Measurements from ENCODE around the gene RPAP2. TPM values are rescaled to one million over a fixed set of nuclear protein-coding genes. Genes with fewer than 3 reads are reported as not detected.
"Not testable (repeated sequence)": the region's sequence is repeated elsewhere in the genome, so short reads cannot be mapped to it uniquely, and the experiment has no call there.

Gene RPAP2
- total RNA-seq, 2 experiments from 2014 or later, result 32.7 to 37.5 TPM

- no peak overlapping the region for H3K4me3 Mint-ChIP-seq
- POLR2A ChIA-PET, result interaction anchor here (0.6 kb wide), 1 partner anchor 478 kb away, joined by 4 read pairs; no protein-coding TSS in a partner anchor
- H3K36me3 Mint-ChIP-seq, result peaks cover 1% of the 10 kb centered on the region
- no peak overlapping the region for H3K27ac Mint-ChIP-seq
- no peaks in the 10 kb centered on the region for H3K27me3 Mint-ChIP-seq
- no peaks in the 10 kb centered on the region for H3K9me3 Mint-ChIP-seq
- DNase-seq (no peak), ATAC-seq (ENCODE audit: low read depth) (no peak)
- H3K4me1 Mint-ChIP-seq, result peaks cover 2% of the 10 kb centered on the region
Observed at GRCh38 chr1:92419642-92420041, 120.8 kb downstream of the RPAP2 start.

- Mint-ChIP-seq H3K36me3 (no peaks in the 10 kb centered on the region), H3K4me3 (no peak overlapping the region), H3K27ac (no peak overlapping the region), H3K4me1 (peaks cover 2% of the 10 kb centered on the region), H3K9me3 (peaks cover 2% of the 10 kb centered on the region), H3K27me3 (no peaks in the 10 kb centered on the region)
- POLR2A ChIA-PET, result no interaction called here
- no peak for DNase-seq
- ATAC-seq (ENCODE audit: low read depth), result no peak
Observed at GRCh38 chr1:92424381-92424780, 125.5 kb downstream of the RPAP2 start.

GRCh38 chr1:92425617-92426016, 126.8 kb downstream of the RPAP2 start:
- POLR2A ChIA-PET, result no interaction called here
- no peak overlapping the region for H3K27ac Mint-ChIP-seq
- H3K36me3 Mint-ChIP-seq, result no peaks in the 10 kb centered on the region
- H3K27me3 Mint-ChIP-seq, result no peaks in the 10 kb centered on the region
- DNase-seq, result no peak
- no peak overlapping the region for H3K4me3 Mint-ChIP-seq
- H3K9me3 Mint-ChIP-seq, result peaks cover 2% of the 10 kb centered on the region
- no peak for ATAC-seq (ENCODE audit: low read depth)
- peaks cover 2% of the 10 kb centered on the region for H3K4me1 Mint-ChIP-seq

GRCh38 chr1:92430030-92430429, 131.2 kb downstream of the RPAP2 start:
- H3K4me3 Mint-ChIP-seq, result no peak overlapping the region
- no peaks in the 10 kb centered on the region for H3K4me1 Mint-ChIP-seq
- POLR2A ChIA-PET, result no interaction called here
- peaks cover 9% of the 10 kb centered on the region for H3K9me3 Mint-ChIP-seq
- no peaks in the 10 kb centered on the region for H3K27me3 Mint-ChIP-seq
- no peak overlapping the region for H3K27ac Mint-ChIP-seq
- peaks cover 3% of the 10 kb centered on the region for H3K36me3 Mint-ChIP-seq
- DNase-seq (no peak), ATAC-seq (ENCODE audit: low read depth) (no peak)

GRCh38 chr1:92434572-92434971, 135.7 kb downstream of the RPAP2 start:
- H3K4me1 Mint-ChIP-seq; H3K36me3 Mint-ChIP-seq; H3K9me3 Mint-ChIP-seq; DNase-seq; H3K27me3 Mint-ChIP-seq; H3K4me3 Mint-ChIP-seq; H3K27ac Mint-ChIP-seq; ATAC-seq (ENCODE audit: low read depth): not testable (repeated sequence)
- POLR2A ChIA-PET, result interaction anchor here (0.6 kb wide), 1 partner anchor 52 kb away, joined by 3 read pairs; no protein-coding TSS in a partner anchor

- peak overlapping the region; percentile 39 for H3K27ac Mint-ChIP-seq
- no peak for DNase-seq
- peaks cover 13% of the 10 kb centered on the region for H3K4me1 Mint-ChIP-seq
- H3K9me3 Mint-ChIP-seq, result peaks cover 1% of the 10 kb centered on the region
- no peak overlapping the region for H3K4me3 Mint-ChIP-seq
- no peaks in the 10 kb centered on the region for H3K36me3 Mint-ChIP-seq
- peak; percentile 39 for ATAC-seq (ENCODE audit: low read depth)
- POLR2A ChIA-PET, result no interaction called here
- H3K27me3 Mint-ChIP-seq, result no peaks in the 10 kb centered on the region
Observed at GRCh38 chr1:92439291-92439690, 140.4 kb downstream of the RPAP2 start.

GRCh38 chr1:92441316-92441696, 142.4 kb downstream of the RPAP2 start:
- no peak overlapping the region for H3K27ac Mint-ChIP-seq
- POLR2A ChIA-PET, result no interaction called here
- H3K36me3 Mint-ChIP-seq, result no peaks in the 10 kb centered on the region
- ATAC-seq (ENCODE audit: low read depth) (no peak), DNase-seq (no peak)
- H3K4me1 Mint-ChIP-seq, result peaks cover 16% of the 10 kb centered on the region
- no peaks in the 10 kb centered on the region for H3K27me3 Mint-ChIP-seq
- H3K4me3 Mint-ChIP-seq, result no peak overlapping the region
- H3K9me3 Mint-ChIP-seq, result peaks cover 1% of the 10 kb centered on the region

GRCh38 chr1:92441697-92442342, 143.0 kb downstream of the RPAP2 start:
- Mint-ChIP-seq H3K27me3 (no peaks in the 10 kb centered on the region), H3K27ac (no peak overlapping the region), H3K36me3 (no peaks in the 10 kb centered on the region), H3K4me3 (no peak overlapping the region), H3K4me1 (peaks cover 16% of the 10 kb centered on the region), H3K9me3 (peaks cover 1% of the 10 kb centered on the region)
- POLR2A ChIA-PET, result no interaction called here
- ATAC-seq (ENCODE audit: low read depth), result no peak
- no peak for DNase-seq

GRCh38 chr1:92442351-92442750, 143.5 kb downstream of the RPAP2 start:
- no peak overlapping the region for H3K4me3 Mint-ChIP-seq
- H3K9me3 Mint-ChIP-seq, result no peaks in the 10 kb centered on the region
- H3K27me3 Mint-ChIP-seq, result peaks cover 2% of the 10 kb centered on the region
- H3K36me3 Mint-ChIP-seq, result no peaks in the 10 kb centered on the region
- peaks cover 17% of the 10 kb centered on the region for H3K4me1 Mint-ChIP-seq
- ATAC-seq (ENCODE audit: low read depth) (no peak), DNase-seq (no peak)
- H3K27ac Mint-ChIP-seq, result no peak overlapping the region
- POLR2A ChIA-PET, result no interaction called here

GRCh38 chr1:92443893-92444292, 145.0 kb downstream of the RPAP2 start:
- H3K4me3 Mint-ChIP-seq, result no peak overlapping the region
- H3K9me3 Mint-ChIP-seq, result no peaks in the 10 kb centered on the region
- H3K27ac Mint-ChIP-seq, result no peak overlapping the region
- DNase-seq, result no peak
- peak; percentile 36 for ATAC-seq (ENCODE audit: low read depth)
- POLR2A ChIA-PET, result interaction anchor here (0.6 kb wide), 1 partner anchor 123 kb away, joined by 3 read pairs; no protein-coding TSS in a partner anchor
- no peaks in the 10 kb centered on the region for H3K36me3 Mint-ChIP-seq
- peaks cover 18% of the 10 kb centered on the region for H3K4me1 Mint-ChIP-seq
- H3K27me3 Mint-ChIP-seq, result peaks cover 5% of the 10 kb centered on the region

GRCh38 chr1:92444351-92444750, 145.5 kb downstream of the RPAP2 start:
- Mint-ChIP-seq H3K27me3 (peaks cover 5% of the 10 kb centered on the region), H3K9me3 (no peaks in the 10 kb centered on the region), H3K4me3 (no peak overlapping the region), H3K36me3 (no peaks in the 10 kb centered on the region), H3K27ac (no peak overlapping the region), H3K4me1 (peaks cover 15% of the 10 kb centered on the region)
- no peak for ATAC-seq (ENCODE audit: low read depth)
- POLR2A ChIA-PET, result no interaction called here
- no peak for DNase-seq

GRCh38 chr1:92445865-92446264, 147.0 kb downstream of the RPAP2 start:
- H3K4me3 Mint-ChIP-seq, result no peak overlapping the region
- POLR2A ChIA-PET, result interaction anchor here (1.2 kb wide), 1 partner anchor 38 kb away, joined by 4 read pairs; no protein-coding TSS in a partner anchor
- H3K36me3 Mint-ChIP-seq, result no peaks in the 10 kb centered on the region
- no peak for ATAC-seq (ENCODE audit: low read depth)
- peaks cover 5% of the 10 kb centered on the region for H3K27me3 Mint-ChIP-seq
- H3K4me1 Mint-ChIP-seq, result peaks cover 10% of the 10 kb centered on the region
- peaks cover under 1% of the 10 kb centered on the region for H3K9me3 Mint-ChIP-seq
- no peak for DNase-seq
- no peak overlapping the region for H3K27ac Mint-ChIP-seq

GRCh38 chr1:92446546-92446945, 147.7 kb downstream of the RPAP2 start:
- Mint-ChIP-seq H3K4me1 (peaks cover 10% of the 10 kb centered on the region), H3K4me3 (no peak overlapping the region), H3K36me3 (no peaks in the 10 kb centered on the region), H3K9me3 (peaks cover 3% of the 10 kb centered on the region), H3K27ac (no peak overlapping the region), H3K27me3 (peaks cover 5% of the 10 kb centered on the region)
- POLR2A ChIA-PET, result no interaction called here
- ATAC-seq (ENCODE audit: low read depth) (no peak), DNase-seq (no peak)

- POLR2A ChIA-PET, result no interaction called here
- peaks cover 3% of the 10 kb centered on the region for H3K9me3 Mint-ChIP-seq
- ATAC-seq (ENCODE audit: low read depth) (no peak), DNase-seq (no peak)
- H3K27me3 Mint-ChIP-seq, result peaks cover 5% of the 10 kb centered on the region
- H3K4me1 Mint-ChIP-seq, result peaks cover 10% of the 10 kb centered on the region
- no peak overlapping the region for H3K27ac Mint-ChIP-seq
- H3K4me3 Mint-ChIP-seq, result no peak overlapping the region
- no peaks in the 10 kb centered on the region for H3K36me3 Mint-ChIP-seq
Observed at GRCh38 chr1:92447033-92447681, 148.3 kb downstream of the RPAP2 start.

All from activated naive CD8-positive, alpha-beta T cell treated with anti-CD3 and anti-CD28 coated beads, Interleukin-2, amount 10 ng/mL, durations not matched to agents 7 days and 5 days (primary cell).